ENCODE data around the gene GREM2.
A peak's percentile ranks its signal among the peaks of the same experiment; 100 is the strongest.

Gene GREM2

GRCh38 chr1:240619906-240620621 is 8.1 kb upstream of the GREM2 start:
- H3K27me3 ChIP-seq (replicated peaks in 2 of 5; ENCODE audit: control insufficient read depth in 4 of 5, insufficient read depth in 5 of 5, low read length in 4 of 5): peaks cover 0 to 21% (median 5%) of the 10 kb centered on the region in 5 experiments
- ChIA-PET CTCF (no interaction called here), POLR2A (no interaction called here)
- no peak for DNase-seq
- no peak overlapping the region for H3K27ac ChIP-seq (ENCODE audit: insufficient read depth in 1 of 2, low read depth in 1 of 2, low read length in 2 of 2, poor library complexity in 1 of 2, severe bottlenecking in 2 of 2)
- peaks cover 0 to 5% (median 2%) of the 10 kb centered on the region in 4 experiments for H3K4me1 ChIP-seq (ENCODE audit: control extremely low read depth in 1 of 4, control insufficient read depth in 4 of 4, insufficient read depth in 4 of 4, low read length in 3 of 4)
- H3K4me3 ChIP-seq (ENCODE audit: control insufficient read depth in 1 of 7, extremely low read depth in 1 of 7, insufficient read depth in 4 of 7, low read depth in 2 of 7, low read length in 6 of 7): no peak overlapping the region
- no peaks in the 10 kb centered on the region for H3K36me3 ChIP-seq (ENCODE audit: control insufficient read depth in 4 of 4, insufficient read depth in 4 of 4, low read length in 3 of 4)
- H3K9me3 ChIP-seq (ENCODE audit: control extremely low read depth in 1 of 5, control insufficient read depth in 4 of 5, insufficient read depth in 2 of 5, low read depth in 1 of 5, low read length in 4 of 5): no peaks in the 10 kb centered on the region
- 71% methylated on average over 15 of the region's 19 CpGs for WGBS (ENCODE audit: insufficient coverage)

- Histone ChIP-seq H3K36me3 (ENCODE audit: control insufficient read depth in 4 of 4, insufficient read depth in 4 of 4, low read length in 3 of 4) (no peaks in the 10 kb centered on the region), H3K4me3 (ENCODE audit: control insufficient read depth in 1 of 7, extremely low read depth in 1 of 7, insufficient read depth in 4 of 7, low read depth in 2 of 7, low read length in 6 of 7) (no peak overlapping the region), H3K27me3 (replicated peaks in 2 of 5; ENCODE audit: control insufficient read depth in 4 of 5, insufficient read depth in 5 of 5, low read length in 4 of 5) (peaks cover 0 to 21% (median 5%) of the 10 kb centered on the region in 5 experiments), H3K4me1 (ENCODE audit: control extremely low read depth in 1 of 4, control insufficient read depth in 4 of 4, insufficient read depth in 4 of 4, low read length in 3 of 4) (peaks cover 0 to 5% (median 2%) of the 10 kb centered on the region in 4 experiments), H3K9me3 (ENCODE audit: control extremely low read depth in 1 of 5, control insufficient read depth in 4 of 5, insufficient read depth in 2 of 5, low read depth in 1 of 5, low read length in 4 of 5) (no peaks in the 10 kb centered on the region), H3K27ac (ENCODE audit: insufficient read depth in 1 of 2, low read depth in 1 of 2, low read length in 2 of 2, poor library complexity in 1 of 2, severe bottlenecking in 2 of 2) (no peak overlapping the region)
- ChIA-PET CTCF (interaction anchor here (0.6 kb wide), 1 partner anchor 138 kb away, joined by 3 read pairs; no protein-coding TSS in a partner anchor), POLR2A (no interaction called here)
- 86% methylated on average over 3 of the region's 5 CpGs for WGBS (ENCODE audit: insufficient coverage)
- no peak for DNase-seq
Observed at GRCh38 chr1:240619357-240619756, 7.4 kb upstream of the GREM2 start.

- no peaks in the 10 kb centered on the region for H3K9me3 ChIP-seq (ENCODE audit: control extremely low read depth in 1 of 5, control insufficient read depth in 4 of 5, insufficient read depth in 2 of 5, low read depth in 1 of 5, low read length in 4 of 5)
- POLR2A ChIA-PET: no interaction called here
Observed at GRCh38 chr1:240618946-240619345, 7.0 kb upstream of the GREM2 start.

GRCh38 chr1:240616018-240616417 is 4.1 kb upstream of the GREM2 start:
- 88% methylated on average over 2 of the region's 4 CpGs for WGBS (ENCODE audit: insufficient coverage)
- DNase-seq: no peak
- CTCF ChIA-PET: interaction anchor here (1.0 kb wide), 1 partner anchor 14 kb away, joined by 3 read pairs; no protein-coding TSS in a partner anchor
- peaks cover 0 to 32% (median 18%) of the 10 kb centered on the region in 4 experiments for H3K4me1 ChIP-seq (ENCODE audit: control extremely low read depth in 1 of 4, control insufficient read depth in 4 of 4, insufficient read depth in 4 of 4, low read length in 3 of 4)
- H3K27ac ChIP-seq (ENCODE audit: insufficient read depth in 1 of 2, low read depth in 1 of 2, low read length in 2 of 2, poor library complexity in 1 of 2, severe bottlenecking in 2 of 2): no peak overlapping the region
- H3K27me3 ChIP-seq (replicated peaks in 2 of 5; ENCODE audit: control insufficient read depth in 4 of 5, insufficient read depth in 5 of 5, low read length in 4 of 5): peaks cover 2 to 41% (median 16%) of the 10 kb centered on the region in 5 experiments
- H3K4me3 ChIP-seq (ENCODE audit: control insufficient read depth in 1 of 7, extremely low read depth in 1 of 7, insufficient read depth in 4 of 7, low read depth in 2 of 7, low read length in 6 of 7): no peak overlapping the region
- POLR2A ChIA-PET: no interaction called here
- H3K9me3 ChIP-seq (ENCODE audit: control extremely low read depth in 1 of 5, control insufficient read depth in 4 of 5, insufficient read depth in 2 of 5, low read depth in 1 of 5, low read length in 4 of 5): no peaks in the 10 kb centered on the region
- H3K36me3 ChIP-seq (ENCODE audit: control insufficient read depth in 4 of 4, insufficient read depth in 4 of 4, low read length in 3 of 4): no peaks in the 10 kb centered on the region

More at GRCh38 chr1:240618946-240619345, 7.0 kb upstream of the GREM2 start:
- WGBS (ENCODE audit: insufficient coverage): no CpG with 5 or more reads among the region's 4 CpGs
- peak; percentile 18 to 82 (median 81) for DNase-seq
- Histone ChIP-seq H3K4me1 (ENCODE audit: control extremely low read depth in 1 of 4, control insufficient read depth in 4 of 4, insufficient read depth in 4 of 4, low read length in 3 of 4) (peaks cover 0 to 6% (median 2%) of the 10 kb centered on the region in 4 experiments), H3K4me3 (ENCODE audit: control insufficient read depth in 1 of 7, extremely low read depth in 1 of 7, insufficient read depth in 4 of 7, low read depth in 2 of 7, low read length in 6 of 7) (no peak overlapping the region), H3K36me3 (ENCODE audit: control insufficient read depth in 4 of 4, insufficient read depth in 4 of 4, low read length in 3 of 4) (no peaks in the 10 kb centered on the region), H3K27me3 (replicated peaks in 2 of 5; ENCODE audit: control insufficient read depth in 4 of 5, insufficient read depth in 5 of 5, low read length in 4 of 5) (peaks cover 0 to 21% (median 5%) of the 10 kb centered on the region in 5 experiments), H3K27ac (ENCODE audit: insufficient read depth in 1 of 2, low read depth in 1 of 2, low read length in 2 of 2, poor library complexity in 1 of 2, severe bottlenecking in 2 of 2) (no peak overlapping the region)
- CTCF ChIA-PET: interaction anchor here (0.6 to 1.4 kb wide), 2 partner anchors 73 to 137 kb away, joined by 3 to 4 read pairs; no protein-coding TSS in a partner anchor

GRCh38 chr1:240613356-240614142 is 1.6 kb upstream of the GREM2 start:
- Histone ChIP-seq H3K27me3 (replicated peaks in 2 of 5; ENCODE audit: control insufficient read depth in 4 of 5, insufficient read depth in 5 of 5, low read length in 4 of 5) (peaks cover 2 to 62% (median 29%) of the 10 kb centered on the region in 5 experiments), H3K27ac (ENCODE audit: insufficient read depth in 1 of 2, low read depth in 1 of 2, low read length in 2 of 2, poor library complexity in 1 of 2, severe bottlenecking in 2 of 2) (no peak overlapping the region), H3K4me3 (ENCODE audit: control insufficient read depth in 1 of 7, extremely low read depth in 1 of 7, insufficient read depth in 4 of 7, low read depth in 2 of 7, low read length in 6 of 7) (no peak overlapping the region), H3K4me1 (ENCODE audit: control extremely low read depth in 1 of 4, control insufficient read depth in 4 of 4, insufficient read depth in 4 of 4, low read length in 3 of 4) (peaks cover 0 to 27% (median 16%) of the 10 kb centered on the region in 4 experiments), H3K9me3 (ENCODE audit: control extremely low read depth in 1 of 5, control insufficient read depth in 4 of 5, insufficient read depth in 2 of 5, low read depth in 1 of 5, low read length in 4 of 5) (no peaks in the 10 kb centered on the region), H3K36me3 (ENCODE audit: control insufficient read depth in 4 of 4, insufficient read depth in 4 of 4, low read length in 3 of 4) (no peaks in the 10 kb centered on the region)
- WGBS (ENCODE audit: insufficient coverage): 60% methylated on average over 1 of the region's 5 CpGs
- POLR2A ChIA-PET: no interaction called here
- peak in 2 of 3 donors; percentile 74 to 75 for DNase-seq
- CTCF ChIA-PET: interaction anchor here (0.6 kb wide), 1 partner anchor 1407 kb away, joined by 3 read pairs; no protein-coding TSS in a partner anchor

GRCh38 chr1:240612811-240613210 is 856 bp upstream of the GREM2 start:
- no peak overlapping the region for H3K27ac ChIP-seq (ENCODE audit: insufficient read depth in 1 of 2, low read depth in 1 of 2, low read length in 2 of 2, poor library complexity in 1 of 2, severe bottlenecking in 2 of 2)
- H3K9me3 ChIP-seq (ENCODE audit: control extremely low read depth in 1 of 5, control insufficient read depth in 4 of 5, insufficient read depth in 2 of 5, low read depth in 1 of 5, low read length in 4 of 5): no peaks in the 10 kb centered on the region
- H3K4me1 ChIP-seq (ENCODE audit: control extremely low read depth in 1 of 4, control insufficient read depth in 4 of 4, insufficient read depth in 4 of 4, low read length in 3 of 4): peaks cover 0 to 27% (median 16%) of the 10 kb centered on the region in 4 experiments
- H3K4me3 ChIP-seq (ENCODE audit: control insufficient read depth in 1 of 7, extremely low read depth in 1 of 7, insufficient read depth in 4 of 7, low read depth in 2 of 7, low read length in 6 of 7): no peak overlapping the region
- POLR2A ChIA-PET: no interaction called here
- CTCF ChIA-PET: no interaction called here
- 100% methylated on average over 1 of the region's 6 CpGs for WGBS (ENCODE audit: insufficient coverage)
- peaks cover 3 to 65% (median 29%) of the 10 kb centered on the region in 5 experiments for H3K27me3 ChIP-seq (replicated peaks in 2 of 5; ENCODE audit: control insufficient read depth in 4 of 5, insufficient read depth in 5 of 5, low read length in 4 of 5)
- H3K36me3 ChIP-seq (ENCODE audit: control insufficient read depth in 4 of 4, insufficient read depth in 4 of 4, low read length in 3 of 4): no peaks in the 10 kb centered on the region
- no peak for DNase-seq

Measured in common myeloid progenitor, CD34-positive (primary cell).